Liver (tissue), 9 donors: ENCODE results near the gene PSD. TPM values are rescaled to one million over a fixed set of nuclear protein-coding genes. Genes with fewer than 3 reads are reported as not detected.

Experiments
- DNase-seq: peaks from one replicate; pipeline ENCODE4 v3.0.0-alpha.2; 2017; ENCODE audit warnings: low spot score
- H3K27ac ChIP-seq, 2 donors: one replicate each; pipeline ENCODE4 v1.7.0; 2013; ENCODE audit warnings: inconsistent platforms in 2 of 2, low read length in 2 of 2, control low read depth in 1 of 2, low read depth in 1 of 2, mild to moderate bottlenecking in 1 of 2
- H3K27me3 ChIP-seq, 4 donors: one replicate each; pipeline versions ENCODE4 v1.6.1 to v1.7.0; 2013; ENCODE audit warnings: low read length in 3 of 4, inconsistent platforms in 1 of 4, mild to moderate bottlenecking in 1 of 4, moderate library complexity in 1 of 4; ENCODE audit not compliant: control insufficient read depth in 4 of 4, insufficient read depth in 4 of 4
- H3K36me3 ChIP-seq, 4 donors: one replicate each; pipeline versions ENCODE4 v1.6.1 to v1.7.0; 2013; ENCODE audit warnings: low read length in 3 of 4, mild to moderate bottlenecking in 3 of 4, low read depth in 1 of 4, moderate library complexity in 1 of 4; ENCODE audit not compliant: control insufficient read depth in 4 of 4, insufficient read depth in 3 of 4
- H3K4me1 ChIP-seq, 4 donors: one replicate each; pipeline versions ENCODE4 v1.6.1 to v1.7.0; 2013; ENCODE audit warnings: low read length in 3 of 4, mild to moderate bottlenecking in 3 of 4, moderate library complexity in 1 of 4; ENCODE audit not compliant: control insufficient read depth in 4 of 4, insufficient read depth in 4 of 4
- H3K4me3 ChIP-seq, 3 donors: one replicate each; pipeline versions ENCODE4 v1.6.1 to v1.7.0; 2013; ENCODE audit warnings: low read length in 3 of 3, control low read depth in 1 of 3, low read depth in 1 of 3, mild to moderate bottlenecking in 1 of 3
- H3K9ac ChIP-seq, 2 donors: one replicate each; pipeline ENCODE4 v1.7.0; 2013; ENCODE audit warnings: low read length in 2 of 2, mild to moderate bottlenecking in 2 of 2, moderate library complexity in 2 of 2, control low read depth in 1 of 2, low read depth in 1 of 2
- H3K9me3 ChIP-seq, 4 donors: one replicate each; pipeline versions ENCODE4 v1.6.1 to v1.7.0; 2013; ENCODE audit warnings: low read length in 3 of 4; ENCODE audit not compliant: control insufficient read depth in 4 of 4
- EGR1 ChIP-seq, 2 donors: IDR thresholded peaks; 2 replicates each; pipeline ENCODE4 v1.6.1; 2016 to 2018; ENCODE audit warnings: antibody characterized with exemption in 2 of 2, low read depth in 2 of 2
- FOXA2 ChIP-seq: IDR thresholded peaks from 2 replicates; pipeline ENCODE4 v1.6.1; 2016; ENCODE audit warnings: antibody characterized with exemption
- GABPA ChIP-seq, 2 donors: IDR thresholded peaks in 1 of 2; conservative IDR thresholded peaks in 1 of 2; 2 replicates each; pipeline ENCODE4 v1.6.1; 2016; ENCODE audit warnings: antibody characterized with exemption in 2 of 2, mild to moderate bottlenecking in 1 of 2, moderate library complexity in 1 of 2
- HNF4A ChIP-seq, 2 donors: conservative IDR thresholded peaks; 2 replicates each; pipeline ENCODE4 v1.6.1; 2016; ENCODE audit warnings: antibody characterized with exemption in 2 of 2, mild to moderate bottlenecking in 2 of 2
- HNF4G ChIP-seq: IDR thresholded peaks from 2 replicates; pipeline ENCODE4 v1.6.1; 2016; ENCODE audit warnings: antibody characterized with exemption
- JUND ChIP-seq, 2 donors: IDR thresholded peaks; 2 replicates each; pipeline ENCODE4 v1.6.1; 2016; ENCODE audit warnings: antibody characterized with exemption in 2 of 2
- NR2F2 ChIP-seq: IDR thresholded peaks from 2 replicates; pipeline ENCODE4 v1.6.1; 2016; ENCODE audit warnings: antibody characterized with exemption
- RAD21 ChIP-seq, 2 donors: IDR thresholded peaks; 2 replicates each; pipeline ENCODE4 v1.6.1; 2016; ENCODE audit warnings: antibody characterized with exemption in 2 of 2, mild to moderate bottlenecking in 2 of 2
- SP1 ChIP-seq: IDR thresholded peaks from 2 replicates; pipeline ENCODE4 v1.6.1; 2018; ENCODE audit warnings: antibody characterized with exemption, mild to moderate bottlenecking
- TAF1 ChIP-seq: conservative IDR thresholded peaks from 2 replicates; pipeline ENCODE4 v1.6.1; 2016; ENCODE audit warnings: antibody characterized with exemption, mild to moderate bottlenecking
- YY1 ChIP-seq: IDR thresholded peaks from 2 replicates; pipeline ENCODE4 v1.6.1; 2016; ENCODE audit warnings: antibody characterized with exemption, mild to moderate bottlenecking
- WGBS: extraction: QIAGEN DNeasy Blood & Tissue Kit; methylation state at CpG from one replicate; pipeline ENCODE4 v1.1.7; 2013; 5-methylcytosine and 5-hydroxymethylcytosine counted together
- polyA plus RNA-seq, 2 donors: library from polyadenylated mRNA; stranded (reverse) in 1 of 2; unstranded in 1 of 2; fragments of 200-250 nt in 1 of 2; fragments of >200 nt in 1 of 2; fragmentation: Nextera tagmentation in 1 of 2; extraction: Ambion mirVana in 1 of 2; gene quantifications; one replicate each; pipeline versions ENCODE4 v1.2.1 to v1.2.3, GENCODE V29; 2013 to 2015
- total RNA-seq, 2 donors: library from RNA; depleted of rRNA; stranded (reverse); fragments of >200 nt; gene quantifications; one replicate each; pipeline ENCODE4 v1.2.3, GENCODE V29; 2014
- TF ChIP-seq, protein P1 (sequence below): IDR thresholded peaks from 2 replicates; pipeline ENCODE4 v1.6.1; 2016; ENCODE audit warnings: antibody characterized with exemption, mild to moderate bottlenecking
- TF ChIP-seq, protein P2 (sequence below): fragments of 150-350 bp; IDR thresholded peaks from 2 replicates; pipeline ENCODE4 v1.5.1; 2017; ENCODE audit warnings: improper control_type of control experiment, low read depth, low read length; ENCODE audit not compliant: missing input control
- TF ChIP-seq, protein P3 (sequence below): IDR thresholded peaks from 2 replicates; pipeline ENCODE4 v1.6.1; 2016; ENCODE audit warnings: antibody characterized with exemption
- TF ChIP-seq, protein P4 (sequence below): IDR thresholded peaks from 2 replicates; pipeline ENCODE4 v1.6.1; 2016; ENCODE audit warnings: antibody characterized with exemption
- TF ChIP-seq, protein P5 (sequence below): IDR thresholded peaks from 2 replicates; pipeline ENCODE4 v1.6.1; 2016; ENCODE audit warnings: antibody characterized with exemption
- donor health status: healthy.
- donor health status: healthy.
- donor health status: healthy.
- donor health status: healthy.
- donor health status: healthy.

Gene PSD
- total and polyA plus RNA-seq, 4 donors = 0.56 to 1.3 (median 0.71) TPM

DNA sequence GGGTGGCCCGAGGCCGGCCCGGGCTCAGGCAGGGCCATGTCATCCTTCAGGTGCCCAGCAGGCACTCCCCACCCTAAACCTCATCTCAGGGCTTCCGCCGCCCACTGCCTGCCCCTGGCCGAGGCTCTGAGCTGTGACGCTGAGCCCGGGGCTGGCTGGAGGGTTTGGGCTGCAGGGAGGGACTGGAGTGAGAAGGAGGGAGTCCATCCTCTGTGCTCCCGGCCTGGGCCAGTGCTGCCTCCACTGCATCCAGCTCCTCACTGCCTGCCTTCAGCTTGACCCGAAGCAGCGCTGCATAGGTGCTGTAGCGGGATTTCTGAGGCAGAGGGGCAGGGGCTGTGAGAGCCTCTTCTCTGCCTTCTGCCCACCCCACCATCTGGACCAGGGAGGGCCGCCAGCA, 15.5 kb downstream of the PSD start:
- 93% methylated on average over 13 of the region's 13 CpGs for WGBS
- Histone ChIP-seq H3K9ac (no peak overlapping the region), H3K9me3 (no peaks in the 10 kb centered on the region), H3K27ac (no peak overlapping the region), H3K27me3 (peaks cover 0 to 5% (median 0%) of the 10 kb centered on the region in 4 donors), H3K4me3 (no peak overlapping the region), H3K36me3 (peaks cover 0 to 20% (median 2%) of the 10 kb centered on the region in 4 donors), H3K4me1 (peaks cover 0 to 16% (median 7%) of the 10 kb centered on the region in 4 donors)
- no peak for DNase-seq
- TF ChIP-seq, protein P1, sequence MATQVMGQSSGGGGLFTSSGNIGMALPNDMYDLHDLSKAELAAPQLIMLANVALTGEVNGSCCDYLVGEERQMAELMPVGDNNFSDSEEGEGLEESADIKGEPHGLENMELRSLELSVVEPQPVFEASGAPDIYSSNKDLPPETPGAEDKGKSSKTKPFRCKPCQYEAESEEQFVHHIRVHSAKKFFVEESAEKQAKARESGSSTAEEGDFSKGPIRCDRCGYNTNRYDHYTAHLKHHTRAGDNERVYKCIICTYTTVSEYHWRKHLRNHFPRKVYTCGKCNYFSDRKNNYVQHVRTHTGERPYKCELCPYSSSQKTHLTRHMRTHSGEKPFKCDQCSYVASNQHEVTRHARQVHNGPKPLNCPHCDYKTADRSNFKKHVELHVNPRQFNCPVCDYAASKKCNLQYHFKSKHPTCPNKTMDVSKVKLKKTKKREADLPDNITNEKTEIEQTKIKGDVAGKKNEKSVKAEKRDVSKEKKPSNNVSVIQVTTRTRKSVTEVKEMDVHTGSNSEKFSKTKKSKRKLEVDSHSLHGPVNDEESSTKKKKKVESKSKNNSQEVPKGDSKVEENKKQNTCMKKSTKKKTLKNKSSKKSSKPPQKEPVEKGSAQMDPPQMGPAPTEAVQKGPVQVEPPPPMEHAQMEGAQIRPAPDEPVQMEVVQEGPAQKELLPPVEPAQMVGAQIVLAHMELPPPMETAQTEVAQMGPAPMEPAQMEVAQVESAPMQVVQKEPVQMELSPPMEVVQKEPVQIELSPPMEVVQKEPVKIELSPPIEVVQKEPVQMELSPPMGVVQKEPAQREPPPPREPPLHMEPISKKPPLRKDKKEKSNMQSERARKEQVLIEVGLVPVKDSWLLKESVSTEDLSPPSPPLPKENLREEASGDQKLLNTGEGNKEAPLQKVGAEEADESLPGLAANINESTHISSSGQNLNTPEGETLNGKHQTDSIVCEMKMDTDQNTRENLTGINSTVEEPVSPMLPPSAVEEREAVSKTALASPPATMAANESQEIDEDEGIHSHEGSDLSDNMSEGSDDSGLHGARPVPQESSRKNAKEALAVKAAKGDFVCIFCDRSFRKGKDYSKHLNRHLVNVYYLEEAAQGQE = no peak
- TF ChIP-seq SP1 (no peak), YY1 (no peak), EGR1 (IDR thresholded peaks at IDR 0.05; ENCODE audit: low read depth in 2 of 2) (no peak), RAD21 (IDR thresholded peaks at IDR 0.05) (no peak), JUND (IDR thresholded peaks at IDR 0.05) (no peak), TAF1 (no peak)
- TF ChIP-seq, protein P2, sequence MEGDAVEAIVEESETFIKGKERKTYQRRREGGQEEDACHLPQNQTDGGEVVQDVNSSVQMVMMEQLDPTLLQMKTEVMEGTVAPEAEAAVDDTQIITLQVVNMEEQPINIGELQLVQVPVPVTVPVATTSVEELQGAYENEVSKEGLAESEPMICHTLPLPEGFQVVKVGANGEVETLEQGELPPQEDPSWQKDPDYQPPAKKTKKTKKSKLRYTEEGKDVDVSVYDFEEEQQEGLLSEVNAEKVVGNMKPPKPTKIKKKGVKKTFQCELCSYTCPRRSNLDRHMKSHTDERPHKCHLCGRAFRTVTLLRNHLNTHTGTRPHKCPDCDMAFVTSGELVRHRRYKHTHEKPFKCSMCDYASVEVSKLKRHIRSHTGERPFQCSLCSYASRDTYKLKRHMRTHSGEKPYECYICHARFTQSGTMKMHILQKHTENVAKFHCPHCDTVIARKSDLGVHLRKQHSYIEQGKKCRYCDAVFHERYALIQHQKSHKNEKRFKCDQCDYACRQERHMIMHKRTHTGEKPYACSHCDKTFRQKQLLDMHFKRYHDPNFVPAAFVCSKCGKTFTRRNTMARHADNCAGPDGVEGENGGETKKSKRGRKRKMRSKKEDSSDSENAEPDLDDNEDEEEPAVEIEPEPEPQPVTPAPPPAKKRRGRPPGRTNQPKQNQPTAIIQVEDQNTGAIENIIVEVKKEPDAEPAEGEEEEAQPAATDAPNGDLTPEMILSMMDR = no peak
- TF ChIP-seq, protein P3, sequence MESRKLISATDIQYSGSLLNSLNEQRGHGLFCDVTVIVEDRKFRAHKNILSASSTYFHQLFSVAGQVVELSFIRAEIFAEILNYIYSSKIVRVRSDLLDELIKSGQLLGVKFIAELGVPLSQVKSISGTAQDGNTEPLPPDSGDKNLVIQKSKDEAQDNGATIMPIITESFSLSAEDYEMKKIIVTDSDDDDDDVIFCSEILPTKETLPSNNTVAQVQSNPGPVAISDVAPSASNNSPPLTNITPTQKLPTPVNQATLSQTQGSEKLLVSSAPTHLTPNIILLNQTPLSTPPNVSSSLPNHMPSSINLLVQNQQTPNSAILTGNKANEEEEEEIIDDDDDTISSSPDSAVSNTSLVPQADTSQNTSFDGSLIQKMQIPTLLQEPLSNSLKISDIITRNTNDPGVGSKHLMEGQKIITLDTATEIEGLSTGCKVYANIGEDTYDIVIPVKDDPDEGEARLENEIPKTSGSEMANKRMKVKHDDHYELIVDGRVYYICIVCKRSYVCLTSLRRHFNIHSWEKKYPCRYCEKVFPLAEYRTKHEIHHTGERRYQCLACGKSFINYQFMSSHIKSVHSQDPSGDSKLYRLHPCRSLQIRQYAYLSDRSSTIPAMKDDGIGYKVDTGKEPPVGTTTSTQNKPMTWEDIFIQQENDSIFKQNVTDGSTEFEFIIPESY = no peak
- TF ChIP-seq, protein P4, sequence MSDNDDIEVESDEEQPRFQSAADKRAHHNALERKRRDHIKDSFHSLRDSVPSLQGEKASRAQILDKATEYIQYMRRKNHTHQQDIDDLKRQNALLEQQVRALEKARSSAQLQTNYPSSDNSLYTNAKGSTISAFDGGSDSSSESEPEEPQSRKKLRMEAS = no peak

DNA sequence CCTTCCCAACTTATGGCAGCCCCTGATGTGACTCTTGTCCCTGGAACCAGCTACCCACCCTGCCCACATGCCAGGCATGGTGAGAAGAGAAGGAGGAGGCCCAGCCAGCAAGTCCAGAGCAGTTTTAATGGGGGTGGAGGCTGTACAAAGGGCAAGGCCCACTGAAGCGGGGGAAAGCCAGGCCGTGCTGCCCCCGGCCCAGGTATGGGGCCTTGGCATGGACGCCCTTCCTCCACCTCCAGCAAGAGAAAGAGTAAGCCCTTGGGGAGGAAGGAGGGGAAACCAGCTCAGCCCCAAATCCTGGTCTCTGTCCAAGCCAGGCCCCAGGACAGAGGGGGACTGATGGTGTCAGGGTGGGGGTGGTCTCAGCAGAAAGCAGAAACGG, 16.1 kb downstream of the PSD start:
- H3K4me1 ChIP-seq = peaks cover 0 to 16% (median 7%) of the 10 kb centered on the region in 4 donors
- peaks cover 0 to 1% (median 0%) of the 10 kb centered on the region in 4 donors for H3K27me3 ChIP-seq
- peaks cover 0 to 25% (median 3%) of the 10 kb centered on the region in 4 donors for H3K36me3 ChIP-seq
- H3K27ac ChIP-seq = no peak overlapping the region
- H3K4me3 ChIP-seq = no peak overlapping the region
- no peak for DNase-seq
- no peaks in the 10 kb centered on the region for H3K9me3 ChIP-seq
- no peak overlapping the region for H3K9ac ChIP-seq
- 95% methylated on average over 5 of the region's 5 CpGs for WGBS
- TF ChIP-seq, protein P2 = no peak
- no peak for TF ChIP-seq TAF1
- TF ChIP-seq, protein P4 = no peak
- no peak for TF ChIP-seq HNF4G
- TF ChIP-seq JUND (IDR thresholded peaks at IDR 0.05) = no peak
- TF ChIP-seq EGR1 (IDR thresholded peaks at IDR 0.05; ENCODE audit: low read depth in 2 of 2) = no peak
- TF ChIP-seq YY1 = no peak
- TF ChIP-seq NR2F2 = no peak
- TF ChIP-seq, protein P5, sequence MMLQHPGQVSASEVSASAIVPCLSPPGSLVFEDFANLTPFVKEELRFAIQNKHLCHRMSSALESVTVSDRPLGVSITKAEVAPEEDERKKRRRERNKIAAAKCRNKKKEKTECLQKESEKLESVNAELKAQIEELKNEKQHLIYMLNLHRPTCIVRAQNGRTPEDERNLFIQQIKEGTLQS = no peak
- TF ChIP-seq, protein P1 = no peak
- no peak for TF ChIP-seq GABPA (IDR thresholded peaks at IDR 0.05 in 1 of 2, conservative IDR thresholded peaks at IDR 0.05 in 1 of 2)
- TF ChIP-seq SP1 = no peak
- no peak for TF ChIP-seq FOXA2
- TF ChIP-seq HNF4A (conservative IDR thresholded peaks at IDR 0.05) = no peak
